ENCODE data around the gene CDKAL1. TPM values are rescaled to one million over a fixed set of nuclear protein-coding genes. Genes with fewer than 3 reads are reported as not detected.

Gene CDKAL1
- total and polyA plus RNA-seq, 2 of the 8 experiments (the other 6 are each of a cell fraction or from before 2014, with no cell fraction given), result 8.4 to 24.6 TPM

DNA sequence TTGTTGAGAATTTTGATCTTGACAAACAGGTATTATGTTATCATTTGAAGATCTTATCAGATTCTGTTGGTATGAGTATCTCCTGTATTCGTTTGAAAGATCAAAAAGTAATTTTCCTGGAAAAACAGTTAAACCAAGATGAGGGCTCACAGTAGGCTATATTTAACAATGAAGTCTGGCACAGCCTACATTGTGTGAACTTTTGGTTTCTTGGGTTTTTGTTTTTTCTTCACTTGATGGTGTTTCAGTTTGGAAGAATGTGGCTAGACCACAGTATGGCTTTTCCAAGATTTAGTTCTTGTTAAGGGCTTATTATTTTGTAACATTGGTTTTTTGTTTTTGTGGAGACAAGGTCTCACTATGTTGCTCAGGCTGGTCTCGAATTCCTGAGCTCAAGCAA lies 306.4 kb downstream of the CDKAL1 start:
- no peak overlapping the region for H2AK5ac ChIP-seq (ENCODE audit: low read depth, low read length)
- H2BK15ac ChIP-seq (ENCODE audit: low read length), result no peak overlapping the region
- 86% methylated on average over 2 of the region's 2 CpGs; no CpG with 5 or more reads in 1 of the 2 experiments for WGBS, 2 experiments (ENCODE audit: extremely low coverage in 1 of 2, insufficient coverage in 1 of 2, insufficient read length in 1 of 2, insufficient replicate concordance in 2 of 2, low coverage in 1 of 2, low lambda C conversion rate in 2 of 2, missing lambda C conversion rate in 1 of 2)
- no peak overlapping the region for H2BK120ac ChIP-seq (replicated peaks; ENCODE audit: low read depth, low read length)
- H3K4me3 ChIP-seq (ENCODE audit: extremely low read depth in 1 of 4, insufficient read depth in 2 of 4, low read depth in 3 of 4, low read length in 4 of 4), result no peak overlapping the region
- no peak overlapping the region for H3K27ac ChIP-seq (ENCODE audit: low read depth, low read length)
- H3K27me3 ChIP-seq (replicated peaks in 1 of 4; ENCODE audit: control insufficient read depth in 3 of 4, extremely low read depth in 1 of 4, insufficient read depth in 3 of 4, low read length in 3 of 4), result no peaks in the 10 kb centered on the region
- no peak overlapping the region for H3K56ac ChIP-seq (replicated peaks; ENCODE audit: insufficient read length, low read depth, low read length)
- H4K20me1 ChIP-seq (replicated peaks in 1 of 2; ENCODE audit: control insufficient read depth in 1 of 2, insufficient read depth in 2 of 2, low read length in 2 of 2), result no peaks in the 10 kb centered on the region
- H3K4ac ChIP-seq (replicated peaks; ENCODE audit: insufficient read length, low read depth, low read length), result no peak overlapping the region
- POLR2A ChIA-PET (ENCODE audit: partially characterized antibody), result no interaction called here
- no peak overlapping the region for H2AFZ ChIP-seq (ENCODE audit: low read length)
- no peak overlapping the region for H4K5ac ChIP-seq (ENCODE audit: insufficient read length, low read depth, low read length)
- no peak overlapping the region for H3K4me2 ChIP-seq (ENCODE audit: insufficient read depth in 1 of 2, low read depth in 2 of 2, low read length in 2 of 2)
- no peaks in the 10 kb centered on the region for H3K79me1 ChIP-seq (ENCODE audit: low read depth, low read length)
- H3K18ac ChIP-seq (ENCODE audit: extremely low read depth, low read length), result no peak overlapping the region
- H4K8ac ChIP-seq (ENCODE audit: extremely low read depth, insufficient read depth, low read length), result no peak overlapping the region
- H3K14ac ChIP-seq (ENCODE audit: insufficient read length), result no peak overlapping the region
- DNase-seq (ENCODE audit: low read depth in 1 of 2, low spot score in 2 of 2) (no peak), FAIRE-seq (no peak)
- no peak overlapping the region for H2BK20ac ChIP-seq (ENCODE audit: low read length)
- H3K9me3 ChIP-seq (ENCODE audit: insufficient read depth in 2 of 2, low read depth in 1 of 2, low read length in 1 of 2), result no peaks in the 10 kb centered on the region
- H3K9ac ChIP-seq (replicated peaks in 1 of 4; ENCODE audit: extremely low read depth in 1 of 4, low read depth in 3 of 4, low read length in 3 of 4), result no peak overlapping the region
- H3K79me2 ChIP-seq (ENCODE audit: control insufficient read depth in 1 of 2, insufficient read depth in 2 of 2, low read length in 2 of 2), result no peaks in the 10 kb centered on the region
- H4K91ac ChIP-seq (replicated peaks; ENCODE audit: insufficient read length, low read length), result no peak overlapping the region
- CTCF ChIA-PET (ENCODE audit: partially characterized antibody), result interaction anchor here (0.8 to 2.1 kb wide), 3 partner anchors 13 to 65 kb away, joined by 3 to 12 read pairs (median 3); no protein-coding TSS in a partner anchor
- no peaks in the 10 kb centered on the region for H3K23me2 ChIP-seq (ENCODE audit: low read depth, low read length)
- H3K4me1 ChIP-seq (replicated peaks in 1 of 4; ENCODE audit: control insufficient read depth in 3 of 4, insufficient read depth in 4 of 4, low read length in 3 of 4), result no peaks in the 10 kb centered on the region
- no peaks in the 10 kb centered on the region; a peak in 1 of 8 replicates for H3K36me3 ChIP-seq (ENCODE audit: control insufficient read depth in 2 of 4, insufficient read depth in 4 of 4, low read length in 3 of 4)
- H2BK12ac ChIP-seq (ENCODE audit: low read depth, low read length), result no peak overlapping the region
- H2BK5ac ChIP-seq (ENCODE audit: low read depth, low read length), result no peak overlapping the region
- no peak overlapping the region for H3K23ac ChIP-seq (ENCODE audit: insufficient read length)
- no peak for TF ChIP-seq CBX8 (IDR thresholded peaks at IDR 0.05; ENCODE audit: borderline replicate concordance, low read depth, low read length)
- no peak for TF ChIP-seq TBP (IDR thresholded peaks at IDR 0.05; ENCODE audit: low read depth, low read length)
- no peak for TF ChIP-seq SIN3A (conservative IDR thresholded peaks at IDR 0.05 in 1 of 2, IDR thresholded peaks at IDR 0.05 in 1 of 2; ENCODE audit: low read depth in 1 of 2, low read length in 2 of 2)
- TF ChIP-seq HDAC6 (IDR thresholded peaks at IDR 0.05; ENCODE audit: low read depth, low read length), result no peak
- no peak for TF ChIP-seq SIX5 (IDR thresholded peaks at IDR 0.05; ENCODE audit: low read depth, low read length)
- TF ChIP-seq JUN (IDR thresholded peaks at IDR 0.05; ENCODE audit: low read depth, low read length), result no peak
- no peak for TF ChIP-seq SAP30 (IDR thresholded peaks at IDR 0.05; ENCODE audit: insufficient read depth, insufficient replicate concordance, low read length)
- TF ChIP-seq TAF1 (IDR thresholded peaks at IDR 0.05; ENCODE audit: low read depth, low read length), result no peak
- TF ChIP-seq SUZ12 (IDR thresholded peaks at IDR 0.05; ENCODE audit: low read length), result no peak
- no peak for TF ChIP-seq TCF12 (IDR thresholded peaks at IDR 0.05; ENCODE audit: low read depth, low read length)
- TF ChIP-seq EP300 (IDR thresholded peaks at IDR 0.05; ENCODE audit: borderline replicate concordance in 1 of 2, low read depth in 2 of 2, low read length in 2 of 2), result no peak
- TF ChIP-seq BACH1 (IDR thresholded peaks at IDR 0.05; ENCODE audit: low read length), result no peak
- TF ChIP-seq RFX5 (IDR thresholded peaks at IDR 0.05; ENCODE audit: borderline replicate concordance, low read depth, low read length), result no peak
- TF ChIP-seq FOSL1 (IDR thresholded peaks at IDR 0.05; ENCODE audit: insufficient read depth, low read depth, low read length), result no peak

Data from H1 (cell line).